ENCODE measurements around the gene NKD2.
"Not testable (repeated sequence)": the region's sequence is repeated elsewhere in the genome, so short reads cannot be mapped to it uniquely, and the experiment has no call there.

Gene NKD2

DNA sequence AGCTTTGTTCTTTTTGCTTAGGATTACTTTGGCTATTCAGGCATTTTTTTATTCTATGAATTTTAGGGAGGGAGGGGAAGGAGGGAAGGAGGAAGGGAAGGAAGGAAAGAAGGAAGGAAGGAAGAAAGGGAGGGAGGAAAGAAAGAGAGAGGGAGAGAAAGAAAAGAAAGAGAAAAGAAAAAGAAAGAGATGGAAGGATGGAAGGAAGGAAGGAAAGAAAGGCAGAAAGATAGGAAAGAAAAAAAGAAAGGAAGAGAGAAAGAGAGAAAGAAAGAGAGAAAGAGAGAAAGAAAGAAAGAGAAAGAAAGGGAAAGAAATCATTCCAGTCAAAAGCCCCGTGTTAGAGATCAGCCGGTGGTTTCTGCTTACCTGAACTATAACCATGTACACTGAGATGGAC is 20.8 kb upstream of the NKD2 start:
- H3K36me3 ChIP-seq (ENCODE audit: insufficient read depth, low read length) = no peaks in the 10 kb centered on the region
- no peaks in the 10 kb centered on the region for H3K9me3 ChIP-seq (ENCODE audit: control insufficient read depth, insufficient read depth, low read length)
- peaks cover 4% of the 10 kb centered on the region; the same call in 1 of the 2 replicates for H3K4me1 ChIP-seq (ENCODE audit: insufficient read depth, low read length)
- H3K9ac ChIP-seq (ENCODE audit: low read depth, low read length) = no peak overlapping the region

DNA sequence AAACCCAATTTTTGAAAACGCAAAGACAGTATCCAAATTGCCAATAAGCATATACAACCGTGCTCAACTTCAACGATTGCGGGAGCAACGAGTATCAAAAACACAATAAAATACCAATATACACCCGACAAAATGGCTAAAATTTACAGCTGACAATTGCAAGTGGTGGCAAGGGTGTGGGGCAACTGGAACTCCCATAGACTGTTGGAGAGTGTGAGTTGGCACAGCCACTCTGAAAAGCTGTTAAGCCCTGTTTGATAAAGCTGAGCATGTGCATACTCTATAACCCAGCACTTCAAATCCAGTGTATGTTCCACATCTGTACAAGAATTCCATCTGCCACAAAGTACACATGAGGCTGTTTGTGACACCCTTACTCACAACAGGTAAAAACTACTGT is 20.3 kb upstream of the NKD2 start:
- H3K36me3 ChIP-seq (ENCODE audit: insufficient read depth, low read length) = no peaks in the 10 kb centered on the region
- H3K9ac ChIP-seq (ENCODE audit: low read depth, low read length) = no peak overlapping the region
- H3K9me3 ChIP-seq (ENCODE audit: control insufficient read depth, insufficient read depth, low read length) = no peaks in the 10 kb centered on the region
- no peaks in the 10 kb centered on the region for H3K4me1 ChIP-seq (ENCODE audit: insufficient read depth, low read length)

DNA sequence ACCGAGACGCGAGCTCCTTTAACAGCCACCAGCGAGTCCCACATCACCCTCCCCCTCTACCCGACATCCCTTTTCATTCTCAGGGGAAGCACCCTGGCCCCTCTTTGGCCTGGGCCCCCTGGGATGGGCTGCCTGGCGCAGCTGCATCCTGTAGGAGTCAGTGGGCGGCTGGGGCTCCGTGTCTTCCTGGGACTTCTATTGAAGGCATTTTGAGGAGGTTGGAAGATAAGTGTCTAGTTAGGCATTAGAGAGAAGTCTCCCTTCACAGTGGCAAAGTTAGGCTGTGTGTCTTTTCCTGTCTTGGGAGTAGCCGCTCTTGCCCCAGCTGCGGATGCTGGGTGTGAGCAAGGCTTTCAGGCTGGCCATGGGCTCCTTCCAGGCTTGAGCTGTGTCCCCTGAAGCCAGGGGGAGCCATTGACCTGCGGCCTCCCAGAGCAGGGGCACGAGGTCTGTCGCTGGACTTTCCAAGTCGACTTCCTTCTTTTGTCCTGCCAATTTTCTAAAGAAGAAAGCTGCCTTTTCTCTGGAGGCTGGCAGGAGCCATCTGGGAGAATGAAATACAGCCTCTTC is 18.6 kb upstream of the NKD2 start:
- Histone ChIP-seq H3K9me3 (ENCODE audit: control insufficient read depth, insufficient read depth, low read length) (no peaks in the 10 kb centered on the region), H3K4me1 (ENCODE audit: insufficient read depth, low read length) (no peaks in the 10 kb centered on the region), H3K36me3 (ENCODE audit: insufficient read depth, low read length) (no peaks in the 10 kb centered on the region), H3K9ac (ENCODE audit: low read depth, low read length) (no peak overlapping the region)

DNA sequence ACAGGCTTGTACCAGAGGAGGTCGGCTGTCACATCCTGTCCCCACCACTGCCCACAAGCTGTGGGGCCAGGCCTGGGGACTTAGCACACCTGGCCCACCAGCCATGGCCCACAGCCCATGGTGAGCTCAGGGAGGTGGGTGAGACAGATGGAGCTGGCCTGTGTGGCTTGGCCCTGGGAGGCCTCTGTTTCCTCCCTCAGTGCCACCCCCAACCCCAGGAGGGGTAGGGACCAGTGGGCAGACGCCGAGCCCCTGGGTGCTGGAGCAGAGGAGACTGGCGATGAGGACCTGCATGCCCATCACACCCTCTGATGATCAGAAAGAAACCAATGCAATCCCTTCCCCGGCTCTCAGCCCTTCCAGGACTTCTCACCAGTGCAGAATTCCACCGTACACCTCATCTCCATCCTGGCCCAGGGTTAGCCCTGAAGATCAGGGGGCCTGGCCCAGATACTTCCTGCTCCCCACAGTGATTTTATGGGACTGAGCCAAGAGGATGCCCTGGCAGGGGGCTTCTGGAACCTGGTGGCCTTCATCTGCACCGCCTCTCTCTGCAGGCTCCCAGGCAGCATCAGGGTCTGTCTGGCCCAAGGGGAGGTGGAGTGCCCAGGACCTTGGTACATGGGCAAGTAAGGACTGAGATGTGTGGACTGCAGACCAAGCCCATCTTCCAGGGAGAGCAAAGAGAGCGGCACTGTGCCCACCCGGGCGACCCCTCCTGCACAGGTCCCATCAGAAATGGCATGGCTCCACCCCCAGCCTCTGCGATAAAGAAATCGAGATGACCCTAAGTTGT is 16.9 kb upstream of the NKD2 start:
- Histone ChIP-seq H3K9ac (ENCODE audit: low read depth, low read length) (no peak overlapping the region), H3K4me1 (ENCODE audit: insufficient read depth, low read length) (peaks cover 2% of the 10 kb centered on the region; the same call in 1 of the 2 replicates), H3K9me3 (ENCODE audit: control insufficient read depth, insufficient read depth, low read length) (no peaks in the 10 kb centered on the region), H3K36me3 (ENCODE audit: insufficient read depth, low read length) (no peaks in the 10 kb centered on the region)

DNA sequence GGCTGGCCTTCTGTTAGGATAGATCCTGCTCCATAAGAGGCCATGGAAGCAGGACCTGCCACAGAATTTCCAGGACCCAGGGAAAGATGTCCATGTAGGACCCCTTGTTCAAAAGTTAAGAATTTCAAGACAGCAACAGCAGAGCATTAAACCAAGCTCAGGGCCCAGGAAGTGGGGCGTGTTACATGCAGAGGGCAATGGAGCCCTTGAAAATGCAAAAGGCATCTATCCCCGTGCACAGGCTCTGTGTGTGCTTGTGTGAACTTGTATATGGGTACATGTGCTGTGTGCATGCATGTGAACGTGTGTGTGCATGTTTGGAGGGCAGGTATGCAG is 14.4 kb upstream of the NKD2 start:
- H3K9ac ChIP-seq (ENCODE audit: low read depth, low read length) = no peak overlapping the region

DNA sequence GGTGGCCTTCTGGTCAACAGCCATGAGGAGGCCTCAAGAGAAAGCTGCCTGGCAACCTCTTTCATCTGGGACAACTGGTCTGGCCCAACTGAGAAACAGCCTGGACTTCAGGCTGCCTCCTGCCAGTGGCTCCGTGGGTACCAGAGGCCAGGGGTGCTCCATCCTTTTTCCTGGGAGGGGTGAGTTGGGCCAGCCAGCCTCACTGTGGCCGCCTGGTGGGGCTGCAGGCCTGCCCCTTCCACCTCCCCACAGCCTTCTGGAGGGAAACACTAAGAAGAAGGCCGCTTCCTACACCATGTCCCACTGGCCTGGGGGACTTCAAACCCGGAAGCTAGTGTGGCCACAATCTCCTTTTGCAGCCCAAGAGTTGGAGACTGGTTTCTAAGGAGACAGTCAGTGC is 13.8 kb upstream of the NKD2 start:
- H3K9ac ChIP-seq (ENCODE audit: low read depth, low read length) = no peak overlapping the region
- peaks cover 6% of the 10 kb centered on the region; the same call in 1 of the 2 replicates for H3K4me1 ChIP-seq (ENCODE audit: insufficient read depth, low read length)
- no peaks in the 10 kb centered on the region for H3K36me3 ChIP-seq (ENCODE audit: insufficient read depth, low read length)
- H3K9me3 ChIP-seq (ENCODE audit: control insufficient read depth, insufficient read depth, low read length) = no peaks in the 10 kb centered on the region

More for the DNA sequence above, 14.4 kb upstream of the NKD2 start:
- H3K36me3 ChIP-seq (ENCODE audit: insufficient read depth, low read length) = no peaks in the 10 kb centered on the region
- H3K4me1 ChIP-seq (ENCODE audit: insufficient read depth, low read length) = peaks cover 6% of the 10 kb centered on the region; the same call in 1 of the 2 replicates
- no peaks in the 10 kb centered on the region for H3K9me3 ChIP-seq (ENCODE audit: control insufficient read depth, insufficient read depth, low read length)

DNA sequence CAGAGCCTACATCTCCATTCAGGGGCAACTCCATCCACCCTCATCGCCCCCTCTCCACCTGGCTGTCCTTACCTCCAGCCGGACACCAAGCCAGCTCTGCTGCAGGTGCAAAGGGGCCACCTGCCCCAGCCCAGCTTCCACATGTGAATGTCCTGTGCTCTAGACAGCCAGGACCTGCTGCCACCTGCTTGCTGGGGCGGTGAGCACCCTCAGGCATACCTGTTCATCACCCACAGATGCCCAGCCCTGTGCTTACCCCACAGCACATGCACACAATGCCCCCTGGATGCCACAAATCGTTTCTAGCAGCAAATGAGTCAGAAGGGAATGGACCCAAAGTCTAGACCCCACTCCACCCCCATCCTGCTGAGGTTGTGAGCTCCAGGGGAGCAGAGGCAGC is 13.3 kb upstream of the NKD2 start:
- peaks cover 6% of the 10 kb centered on the region; the same call in 1 of the 2 replicates for H3K4me1 ChIP-seq (ENCODE audit: insufficient read depth, low read length)
- H3K9ac ChIP-seq (ENCODE audit: low read depth, low read length) = no peak overlapping the region

DNA sequence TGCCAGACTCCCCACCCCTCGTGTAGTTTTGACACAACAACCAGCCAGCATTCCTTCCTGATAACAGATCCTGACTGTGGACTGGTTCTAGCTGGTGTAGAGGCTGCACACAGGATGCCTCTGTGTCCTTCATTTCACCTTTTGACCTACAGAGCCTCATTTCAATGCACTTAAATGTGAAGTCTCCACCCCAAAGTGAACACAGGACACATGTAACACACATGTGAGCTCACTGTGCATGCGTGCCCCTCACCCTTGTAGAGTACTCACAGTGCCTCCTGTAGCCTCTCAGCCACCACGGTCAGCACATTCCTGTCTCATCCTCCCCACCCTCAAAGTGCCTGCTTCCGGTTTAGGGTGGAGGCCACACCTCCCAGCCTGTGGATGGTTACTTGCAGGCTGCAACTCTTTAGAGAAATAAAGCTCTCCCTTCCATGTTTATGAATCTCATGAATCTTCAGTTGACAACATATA is 11.6 kb upstream of the NKD2 start:
- H3K4me1 ChIP-seq (ENCODE audit: insufficient read depth, low read length) = peaks cover 6% of the 10 kb centered on the region; the same call in 1 of the 2 replicates
- H3K36me3 ChIP-seq (ENCODE audit: insufficient read depth, low read length) = no peaks in the 10 kb centered on the region
- no peaks in the 10 kb centered on the region for H3K9me3 ChIP-seq (ENCODE audit: control insufficient read depth, insufficient read depth, low read length)
- H3K9ac ChIP-seq (ENCODE audit: low read depth, low read length) = no peak overlapping the region; the same call in 1 of the 2 replicates

More for the DNA sequence above, 13.3 kb upstream of the NKD2 start:
- H3K36me3 ChIP-seq (ENCODE audit: insufficient read depth, low read length) = no peaks in the 10 kb centered on the region
- H3K9me3 ChIP-seq (ENCODE audit: control insufficient read depth, insufficient read depth, low read length) = no peaks in the 10 kb centered on the region

DNA sequence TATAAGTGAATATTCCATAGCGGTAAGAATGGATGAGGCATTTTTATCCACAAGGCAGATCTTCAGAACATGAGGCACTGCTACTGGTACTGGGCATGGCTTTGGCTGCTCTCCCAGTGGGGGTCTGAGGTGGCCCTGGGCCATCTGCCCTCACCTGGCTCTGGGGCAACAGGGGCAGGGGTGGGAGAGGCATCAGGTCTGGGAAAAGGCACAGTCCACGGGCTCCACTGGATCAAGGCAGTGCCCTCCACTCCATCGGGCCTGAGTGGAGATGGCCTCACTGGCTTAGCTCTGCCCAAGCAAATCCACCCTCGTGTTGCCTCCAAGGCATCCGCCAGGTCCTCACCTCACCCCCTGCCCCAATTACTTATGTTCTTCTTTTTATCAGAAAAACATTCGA is 10.9 kb upstream of the NKD2 start:
- Histone ChIP-seq H3K4me1 (ENCODE audit: insufficient read depth, low read length) (peaks cover 6% of the 10 kb centered on the region; the same call in 1 of the 2 replicates), H3K9me3 (ENCODE audit: control insufficient read depth, insufficient read depth, low read length) (no peaks in the 10 kb centered on the region), H3K9ac (ENCODE audit: low read depth, low read length) (no peak overlapping the region)

DNA sequence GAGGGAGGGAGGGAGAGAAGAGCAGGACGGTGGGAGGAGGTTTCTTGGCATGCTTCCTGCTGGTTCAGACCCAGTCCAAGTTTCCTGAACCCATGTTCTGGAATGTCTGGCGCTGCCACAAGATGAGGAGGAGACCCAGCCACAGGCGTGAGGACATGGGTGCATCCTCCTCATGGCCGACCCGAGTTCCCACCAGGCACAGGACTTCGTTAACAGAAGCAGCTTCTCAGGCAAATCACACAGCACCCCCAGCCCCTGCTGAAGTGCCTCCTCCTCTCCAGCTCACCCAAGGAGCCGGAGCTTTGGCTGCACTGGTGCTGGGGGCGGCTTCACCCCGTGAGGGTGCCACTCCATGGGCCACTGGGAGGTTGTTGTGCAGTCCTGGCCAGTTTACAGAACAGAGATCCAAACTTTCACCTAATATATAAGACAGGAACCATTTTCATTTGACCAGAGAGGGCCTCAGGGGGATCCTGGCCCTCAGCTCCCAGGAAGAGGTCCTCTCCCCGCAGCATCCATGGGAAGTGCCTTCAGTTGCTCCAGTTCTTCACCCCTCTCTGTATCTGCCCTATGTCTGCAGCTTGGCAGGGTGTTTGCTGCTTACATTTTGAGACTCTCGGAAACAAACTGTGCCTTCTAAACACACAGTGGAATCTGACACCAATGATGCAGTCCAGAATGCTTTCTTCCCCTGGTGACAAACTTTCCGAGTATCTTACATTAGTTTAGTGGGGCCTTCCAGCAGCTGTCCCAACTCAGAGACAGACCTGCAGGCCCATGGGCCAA is 10.2 kb upstream of the NKD2 start:
- peaks cover 6% of the 10 kb centered on the region; the same call in 1 of the 2 replicates for H3K4me1 ChIP-seq (ENCODE audit: insufficient read depth, low read length)
- no peaks in the 10 kb centered on the region for H3K36me3 ChIP-seq (ENCODE audit: insufficient read depth, low read length)
- H3K9me3 ChIP-seq (ENCODE audit: control insufficient read depth, insufficient read depth, low read length) = no peaks in the 10 kb centered on the region
- no peak overlapping the region for H3K9ac ChIP-seq (ENCODE audit: low read depth, low read length)

More for the DNA sequence above, 10.9 kb upstream of the NKD2 start:
- no peaks in the 10 kb centered on the region for H3K36me3 ChIP-seq (ENCODE audit: insufficient read depth, low read length)

DNA sequence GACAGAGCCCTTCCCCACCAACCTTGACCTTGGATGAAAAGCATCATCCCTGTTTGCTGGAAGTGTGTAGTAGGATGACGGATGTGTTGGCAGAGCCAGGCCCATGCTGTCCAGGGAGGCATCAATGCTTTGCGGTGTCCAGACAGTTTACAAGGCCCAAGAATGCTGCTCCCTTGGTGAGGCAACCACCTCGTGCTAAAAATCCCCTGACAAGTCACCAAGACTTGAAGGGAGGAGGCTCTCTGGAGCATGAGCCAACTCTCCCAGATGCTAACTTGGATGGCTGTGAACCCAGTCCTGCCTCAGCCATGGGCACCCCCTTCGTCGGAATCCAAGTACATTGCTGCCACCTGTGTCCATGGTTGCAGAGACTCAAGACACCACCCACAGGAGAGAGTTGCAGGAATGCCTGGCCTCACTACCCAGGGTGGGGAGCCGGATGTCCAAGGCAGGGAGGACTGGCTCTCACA is 9.5 kb upstream of the NKD2 start:
- Histone ChIP-seq H3K9me3 (ENCODE audit: control insufficient read depth, insufficient read depth, low read length) (no peaks in the 10 kb centered on the region), H3K4me1 (ENCODE audit: insufficient read depth, low read length) (peaks cover 6% of the 10 kb centered on the region; the same call in 1 of the 2 replicates), H3K9ac (ENCODE audit: low read depth, low read length) (no peak overlapping the region), H3K36me3 (ENCODE audit: insufficient read depth, low read length) (no peaks in the 10 kb centered on the region)

DNA sequence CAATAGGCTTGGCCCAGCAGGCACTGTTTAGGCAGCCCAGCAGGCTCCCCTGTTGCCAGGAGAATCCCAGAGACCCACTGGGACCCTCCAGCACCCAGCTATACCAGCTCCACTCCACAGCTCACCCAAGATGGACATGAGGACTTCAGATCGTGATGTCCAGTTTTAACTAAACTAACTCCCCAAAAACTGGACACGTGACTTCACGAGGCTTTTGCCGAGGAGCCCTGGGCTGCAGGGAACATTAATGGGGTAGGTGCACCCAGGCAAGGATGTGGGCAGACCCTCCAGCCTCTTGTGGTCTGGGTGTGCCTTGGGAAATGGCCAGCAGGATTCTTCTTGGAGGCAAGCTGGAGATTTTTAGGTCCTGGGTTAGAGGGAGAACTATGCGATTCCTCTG is 8.9 kb upstream of the NKD2 start:
- H3K4me1 ChIP-seq (ENCODE audit: insufficient read depth, low read length) = peaks cover 6% of the 10 kb centered on the region; the same call in 1 of the 2 replicates

DNA sequence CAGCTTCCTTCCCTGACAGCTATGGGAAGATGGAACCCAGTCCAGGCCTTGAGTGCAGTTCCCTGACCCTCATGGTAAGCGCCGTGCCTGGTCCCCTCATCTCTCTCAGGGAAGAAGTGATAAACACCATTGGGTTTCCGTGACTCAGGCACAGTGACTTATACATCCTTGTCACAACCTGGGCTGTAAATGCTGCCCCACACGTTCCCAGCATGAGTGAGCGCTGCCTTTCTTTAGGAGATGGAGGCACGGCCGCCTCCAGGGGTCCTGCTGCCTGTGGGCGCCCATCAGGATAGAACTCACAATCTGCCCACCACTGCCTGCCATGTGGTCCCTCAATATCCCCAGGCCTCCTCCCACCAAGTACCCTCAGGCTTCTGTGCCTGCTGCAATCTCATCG is 8.3 kb upstream of the NKD2 start:
- Histone ChIP-seq H3K9ac (ENCODE audit: low read depth, low read length) (no peak overlapping the region), H3K9me3 (ENCODE audit: control insufficient read depth, insufficient read depth, low read length) (no peaks in the 10 kb centered on the region)

More for the DNA sequence above, 8.9 kb upstream of the NKD2 start:
- no peak overlapping the region for H3K9ac ChIP-seq (ENCODE audit: low read depth, low read length)
- no peaks in the 10 kb centered on the region for H3K9me3 ChIP-seq (ENCODE audit: control insufficient read depth, insufficient read depth, low read length)
- H3K36me3 ChIP-seq (ENCODE audit: insufficient read depth, low read length) = no peaks in the 10 kb centered on the region

DNA sequence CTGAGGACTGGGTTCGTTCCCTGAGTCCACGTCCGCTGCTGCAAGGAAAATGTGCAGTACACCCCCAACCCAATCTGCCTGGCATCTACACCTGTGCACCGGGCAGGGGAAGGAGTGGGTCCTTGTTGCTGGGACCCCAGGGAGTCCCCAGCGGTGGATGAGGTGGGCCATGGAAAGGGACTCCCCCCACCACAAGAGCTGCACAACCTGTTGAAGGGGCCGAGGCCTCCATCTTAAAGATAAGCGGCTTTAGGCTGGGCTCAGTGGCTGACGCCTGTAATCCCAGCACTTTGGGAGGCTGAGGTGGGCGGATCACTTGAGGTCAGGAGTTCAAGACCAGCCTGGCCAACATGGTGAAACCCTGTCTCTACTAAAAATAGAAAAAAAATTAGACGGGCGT is 7.8 kb upstream of the NKD2 start:
- not testable (repeated sequence) for H3K9me3 ChIP-seq (ENCODE audit: control insufficient read depth, insufficient read depth, low read length); H3K36me3 ChIP-seq (ENCODE audit: insufficient read depth, low read length); H3K9ac ChIP-seq (ENCODE audit: low read depth, low read length); H3K4me1 ChIP-seq (ENCODE audit: insufficient read depth, low read length)

More for the DNA sequence above, 8.3 kb upstream of the NKD2 start:
- H3K36me3 ChIP-seq (ENCODE audit: insufficient read depth, low read length) = no peaks in the 10 kb centered on the region
- peaks cover 6% of the 10 kb centered on the region; the same call in 1 of the 2 replicates for H3K4me1 ChIP-seq (ENCODE audit: insufficient read depth, low read length)
